Trophoblast cell (in vitro differentiated cells and primary cell): ENCODE measurements around the gene SPG21.

Experiments
- DNase-seq, 2 donors: peaks; one replicate each; pipeline ENCODE4 v3.0.0-alpha.2; 2016
- H2AFZ ChIP-seq: 2 replicates; pipeline ENCODE4 v1.6.1; 2013; ENCODE audit warnings: low read length, moderate library complexity, mild to moderate bottlenecking; ENCODE audit not compliant: insufficient read depth, poor library complexity
- H2AK5ac ChIP-seq: 2 replicates; pipeline ENCODE4 v1.6.1; 2013; ENCODE audit warnings: mild to moderate bottlenecking, low read length
- H2BK120ac ChIP-seq: 2 replicates; pipeline ENCODE4 v1.6.1; 2013; ENCODE audit warnings: low read length, mild to moderate bottlenecking, moderate library complexity; ENCODE audit not compliant: insufficient read depth, poor library complexity
- H2BK12ac ChIP-seq: 2 replicates; pipeline ENCODE4 v1.6.1; 2013; ENCODE audit warnings: mild to moderate bottlenecking, low read length, moderate library complexity
- H2BK5ac ChIP-seq: 2 replicates; pipeline ENCODE4 v1.6.1; 2013; ENCODE audit warnings: low read length, low read depth, moderate library complexity, mild to moderate bottlenecking; ENCODE audit not compliant: poor library complexity
- H3K14ac ChIP-seq: 2 replicates; pipeline ENCODE4 v1.6.1; 2013; ENCODE audit warnings: mild to moderate bottlenecking, low read length
- H3K18ac ChIP-seq: 2 replicates; pipeline ENCODE4 v1.6.1; 2013; ENCODE audit warnings: mild to moderate bottlenecking, low read length
- H3K23ac ChIP-seq: 2 replicates; pipeline ENCODE4 v1.6.1; 2013; ENCODE audit warnings: low read length
- H3K27ac ChIP-seq: 2 replicates; pipeline ENCODE4 v1.5.1; 2013; ENCODE audit warnings: low read depth, mild to moderate bottlenecking, inconsistent platforms, low read length, moderate library complexity
- H3K27me3 ChIP-seq: 2 replicates; pipeline ENCODE4 v1.6.1; 2013; ENCODE audit warnings: inconsistent platforms, mild to moderate bottlenecking, low read length, moderate library complexity; ENCODE audit not compliant: insufficient read depth
- H3K36me3 ChIP-seq, 2 experiments: 1 replicate in 1 of 2; 2 replicates in 1 of 2; pipeline ENCODE4 v1.6.1; 2013; ENCODE audit warnings: low read length in 2 of 2, mild to moderate bottlenecking in 2 of 2, moderate library complexity in 1 of 2; ENCODE audit not compliant: insufficient read depth in 2 of 2, control insufficient read depth in 1 of 2
- H3K4ac ChIP-seq: 2 replicates; pipeline ENCODE4 v1.6.1; 2013; ENCODE audit warnings: low read depth, mild to moderate bottlenecking, low read length, moderate library complexity
- H3K4me1 ChIP-seq, 2 experiments: 1 replicate in 1 of 2; 2 replicates in 1 of 2; pipeline ENCODE4 v1.6.1; 2013; ENCODE audit warnings: low read length in 2 of 2, mild to moderate bottlenecking in 2 of 2, moderate library complexity in 1 of 2; ENCODE audit not compliant: insufficient read depth in 2 of 2, control insufficient read depth in 1 of 2
- H3K4me2 ChIP-seq: 2 replicates; pipeline ENCODE4 v1.6.1; 2013; ENCODE audit warnings: inconsistent platforms, mild to moderate bottlenecking, low read length, moderate library complexity
- H3K4me3 ChIP-seq: 2 replicates; pipeline ENCODE4 v1.5.1; 2013; ENCODE audit warnings: mild to moderate bottlenecking, low read depth, low read length, inconsistent platforms
- H3K79me1 ChIP-seq: one replicate; pipeline ENCODE4 v1.6.1; 2013; ENCODE audit warnings: low read length
- H3K79me2 ChIP-seq: 2 replicates; pipeline ENCODE4 v1.6.1; 2013; ENCODE audit warnings: low read length, mild to moderate bottlenecking; ENCODE audit not compliant: control insufficient read depth, insufficient read depth, poor library complexity
- H3K9ac ChIP-seq: 2 replicates; pipeline ENCODE4 v1.6.1; 2013; ENCODE audit warnings: mild to moderate bottlenecking, low read length
- H3K9me3 ChIP-seq: 2 replicates; pipeline ENCODE4 v1.6.1; 2013; ENCODE audit warnings: low read depth, mild to moderate bottlenecking, control low read depth, inconsistent platforms, low read length; ENCODE audit not compliant: insufficient read depth
- H4K12ac ChIP-seq: 2 replicates; pipeline ENCODE4 v1.6.1; 2013; ENCODE audit warnings: low read depth, mild to moderate bottlenecking, low read length, moderate library complexity
- H4K8ac ChIP-seq: 2 replicates; pipeline ENCODE4 v1.6.1; 2013; ENCODE audit warnings: low read depth, mild to moderate bottlenecking, low read length, moderate library complexity
- H4K91ac ChIP-seq: one replicate; pipeline ENCODE4 v1.6.1; 2013; ENCODE audit warnings: low read depth, mild to moderate bottlenecking, low read length, moderate library complexity
- WGBS: extraction: QIAGEN DNeasy Blood & Tissue Kit; methylation state at CpG from one replicate; pipeline ENCODE4 v1.1.7; 2013; ENCODE audit warnings: missing lambda C conversion rate; ENCODE audit not compliant: insufficient read length, insufficient coverage; ENCODE audit errors: extremely low coverage; 5-methylcytosine and 5-hydroxymethylcytosine counted together

The SPG21 gene

DNA sequence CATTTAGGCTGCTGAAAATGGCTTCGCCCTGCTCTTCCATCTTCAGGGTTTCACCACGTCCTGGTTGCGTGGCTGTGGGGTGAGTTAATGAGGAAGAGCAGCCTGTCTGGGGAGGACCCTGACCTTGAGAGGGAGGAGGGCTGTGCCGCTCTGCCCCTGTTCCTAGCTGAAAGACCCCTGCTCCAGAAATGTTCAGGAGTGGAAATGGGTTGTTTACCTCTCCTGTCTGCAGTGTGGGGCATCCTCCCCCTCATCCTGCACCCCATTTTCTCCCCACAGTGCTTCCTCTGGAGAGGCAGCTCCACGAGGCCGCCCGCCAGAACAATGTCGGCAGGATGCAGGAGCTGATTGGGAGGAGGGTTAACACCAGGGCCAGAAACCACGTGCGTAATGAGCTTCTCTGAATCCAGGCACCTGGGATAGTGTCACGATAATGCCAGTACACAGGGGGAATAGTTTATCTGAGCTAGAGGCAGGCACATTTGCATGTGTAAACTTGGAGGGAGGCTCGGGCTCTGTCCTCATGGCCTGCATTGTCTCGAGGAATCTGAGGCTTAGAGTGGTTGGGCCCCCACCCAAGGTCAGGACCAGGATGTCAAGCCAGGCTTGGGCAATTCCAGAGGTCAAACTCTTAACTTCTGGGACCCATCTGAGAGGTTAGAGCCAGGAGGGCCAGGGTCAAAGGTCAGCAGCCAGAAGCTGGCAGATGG, 74.0 kb downstream of the SPG21 start:
- no peak overlapping the region for H2BK120ac ChIP-seq
- no peak overlapping the region for H2AK5ac ChIP-seq
- no peak overlapping the region for H2BK5ac ChIP-seq
- H3K23ac ChIP-seq, result no peak overlapping the region
- H3K4me3 ChIP-seq, result no peak overlapping the region
- no peaks in the 10 kb centered on the region for H3K79me2 ChIP-seq
- peaks cover 6% of the 10 kb centered on the region for H3K27me3 ChIP-seq
- no peak overlapping the region for H4K12ac ChIP-seq
- H3K27ac ChIP-seq, result no peak overlapping the region
- no peak overlapping the region for H4K8ac ChIP-seq
- H3K4ac ChIP-seq, result no peak overlapping the region
- no peak overlapping the region for H3K4me2 ChIP-seq
- H3K79me1 ChIP-seq, result no peaks in the 10 kb centered on the region
- H3K9ac ChIP-seq, result no peak overlapping the region
- H4K91ac ChIP-seq, result no peak overlapping the region
- H3K4me1 ChIP-seq, result peaks cover 4 to 8% of the 10 kb centered on the region in 2 experiments
- no peak overlapping the region for H3K14ac ChIP-seq
- no peak for DNase-seq
- no peak overlapping the region for H2AFZ ChIP-seq
- no peak overlapping the region for H2BK12ac ChIP-seq
- H3K36me3 ChIP-seq, result no peaks in the 10 kb centered on the region
- no peaks in the 10 kb centered on the region for H3K9me3 ChIP-seq
- no peak overlapping the region for H3K18ac ChIP-seq
- WGBS, result no CpG with 5 or more reads among the region's 13 CpGs
